DND-41 (cell line): ENCODE results near the gene GOPC.

Experiments used
- ATAC-seq: fragments of 200-7000 bp; cut with Tn5 transposase; 3 replicates; pipeline ENCODE4 v1.9.1; 2021; ENCODE audit warnings: low read depth; ENCODE audit not compliant: insufficient read depth
- DNase-seq: peaks from one replicate; pipeline ENCODE4 v3.0.0-alpha.2; 2020
- H2AFZ ChIP-seq: 2 replicates; pipeline ENCODE4 v1.6.0; 2012; ENCODE audit warnings: low read depth, low read length
- H3K27ac ChIP-seq: 2 replicates; pipeline ENCODE4 v1.5.1; 2012; ENCODE audit warnings: low read length, inconsistent platforms
- H3K27me3 ChIP-seq: fragments of 200-600 bp; sonication (generic); 2 replicates; pipeline ENCODE4 v1.6.0; 2012; ENCODE audit warnings: low read length, mild to moderate bottlenecking, inconsistent platforms; ENCODE audit not compliant: insufficient read depth, poor library complexity
- H3K36me3 ChIP-seq: 2 replicates; pipeline ENCODE4 v1.5.1; 2012; ENCODE audit warnings: low read length, inconsistent platforms; ENCODE audit not compliant: insufficient read depth
- H3K4me1 ChIP-seq: 2 replicates; pipeline ENCODE4 v1.5.1; 2012; ENCODE audit warnings: mild to moderate bottlenecking, low read length; ENCODE audit not compliant: insufficient read depth
- H3K4me2 ChIP-seq: 2 replicates; pipeline ENCODE4 v1.6.0; 2012; ENCODE audit warnings: mild to moderate bottlenecking, moderate library complexity, low read length, inconsistent platforms; ENCODE audit not compliant: insufficient read depth
- H3K4me3 ChIP-seq, 2 experiments: fragments of 200-600 bp in 1 of 2; shearing (Covaris generic) in 1 of 2; 2 replicates each; pipeline ENCODE4 v1.5.1; 2012 to 2016; ENCODE audit warnings: inconsistent platforms in 2 of 2, low read length in 2 of 2, mild to moderate bottlenecking in 2 of 2, low read depth in 1 of 2, moderate library complexity in 1 of 2
- H3K79me2 ChIP-seq: 2 replicates; pipeline ENCODE4 v1.6.0; 2012; ENCODE audit warnings: low read length, inconsistent platforms; ENCODE audit not compliant: insufficient read depth
- H3K9ac ChIP-seq: 2 replicates; pipeline ENCODE4 v1.6.0; 2012; ENCODE audit warnings: low read depth, mild to moderate bottlenecking, inconsistent platforms, low read length, moderate library complexity
- H3K9me3 ChIP-seq: 2 replicates; pipeline ENCODE4 v1.5.1; 2012; ENCODE audit warnings: low read length, moderate library complexity, mild to moderate bottlenecking, inconsistent platforms; ENCODE audit not compliant: insufficient read depth, severe bottlenecking
- H4K20me1 ChIP-seq: 2 replicates; pipeline ENCODE4 v1.6.0; 2012; ENCODE audit warnings: low read length; ENCODE audit not compliant: insufficient read depth
- CTCF ChIP-seq: IDR thresholded peaks from 2 replicates; pipeline ENCODE4 v1.5.1; 2012; ENCODE audit warnings: borderline replicate concordance, low read length, moderate library complexity, mild to moderate bottlenecking; ENCODE audit not compliant: poor library complexity, severe bottlenecking; ENCODE audit errors: extremely low read depth
- EZH2 ChIP-seq: IDR thresholded peaks from 3 replicates; pipeline ENCODE4 v1.6.1; 2012; ENCODE audit warnings: borderline replicate concordance, low read depth, mild to moderate bottlenecking, moderate library complexity, low read length, inconsistent platforms; ENCODE audit not compliant: severe bottlenecking

GOPC gene

GRCh38 chr6:117530467-117531242, 71.7 kb downstream of the GOPC start:
- no peaks in the 10 kb centered on the region for H3K9me3 ChIP-seq
- H4K20me1 ChIP-seq, result no peaks in the 10 kb centered on the region
- H3K4me1 ChIP-seq, result no peaks in the 10 kb centered on the region
- no peaks in the 10 kb centered on the region for H3K36me3 ChIP-seq
- H2AFZ ChIP-seq, result no peak overlapping the region
- no peak overlapping the region for H3K9ac ChIP-seq
- TF ChIP-seq CTCF (no peak), EZH2 (no peak)
- H3K4me3 ChIP-seq, result no peak overlapping the region
- ATAC-seq, result no peak
- DNase-seq, result no peak
- no peak overlapping the region for H3K27ac ChIP-seq
- no peak overlapping the region for H3K4me2 ChIP-seq
- no peaks in the 10 kb centered on the region for H3K79me2 ChIP-seq
- peaks cover 8% of the 10 kb centered on the region for H3K27me3 ChIP-seq

GRCh38 chr6:117525607-117526006, 76.7 kb downstream of the GOPC start:
- no peak for DNase-seq
- no peaks in the 10 kb centered on the region for H3K4me1 ChIP-seq
- H4K20me1 ChIP-seq, result no peaks in the 10 kb centered on the region
- H3K27ac ChIP-seq, result no peak overlapping the region
- H3K4me3 ChIP-seq, result no peak overlapping the region
- no peaks in the 10 kb centered on the region for H3K27me3 ChIP-seq
- H3K9me3 ChIP-seq, result no peaks in the 10 kb centered on the region
- no peak overlapping the region for H3K9ac ChIP-seq
- ATAC-seq, result no peak
- H2AFZ ChIP-seq, result no peak overlapping the region
- no peaks in the 10 kb centered on the region for H3K36me3 ChIP-seq
- TF ChIP-seq CTCF, result no peak
- TF ChIP-seq EZH2, result no peak
- H3K79me2 ChIP-seq, result no peaks in the 10 kb centered on the region
- H3K4me2 ChIP-seq, result no peak overlapping the region

- no peak for TF ChIP-seq EZH2
- TF ChIP-seq CTCF, result no peak
- no peak overlapping the region for H3K27ac ChIP-seq
- DNase-seq, result no peak
- H3K9ac ChIP-seq, result no peak overlapping the region
- H3K79me2 ChIP-seq, result no peaks in the 10 kb centered on the region
- H4K20me1 ChIP-seq, result no peaks in the 10 kb centered on the region
- no peaks in the 10 kb centered on the region for H3K36me3 ChIP-seq
- no peak for ATAC-seq
- peaks cover 2% of the 10 kb centered on the region for H3K27me3 ChIP-seq
- H2AFZ ChIP-seq, result no peak overlapping the region
- no peak overlapping the region for H3K4me2 ChIP-seq
- no peaks in the 10 kb centered on the region for H3K4me1 ChIP-seq
- no peak overlapping the region for H3K4me3 ChIP-seq
- H3K9me3 ChIP-seq, result no peaks in the 10 kb centered on the region
These were observed 80.4 kb downstream of the GOPC start for GRCh38 chr6:117521791-117522502.
